Measurements from ENCODE around the gene PFDN4. TPM values are rescaled to one million over a fixed set of nuclear protein-coding genes. Genes with fewer than 3 reads are reported as not detected.

PFDN4 gene
- total and polyA plus RNA-seq, 8 donors: 16.7 to 65.6 (median 47.5) TPM

GRCh38 chr20:54168961-54169862 is 38.7 kb upstream of the PFDN4 start:
- no peak overlapping the region for H3K27ac ChIP-seq
- H3K4me3 ChIP-seq: no peak overlapping the region
- no peaks in the 10 kb centered on the region for H3K9me3 ChIP-seq
- DNase-seq: no peak
- peaks cover 47 to 93% of the 10 kb centered on the region in 2 donors for H3K27me3 ChIP-seq
- intact Hi-C loops (cut with DNase I): no loop called here
- TF ChIP-seq, protein P1, sequence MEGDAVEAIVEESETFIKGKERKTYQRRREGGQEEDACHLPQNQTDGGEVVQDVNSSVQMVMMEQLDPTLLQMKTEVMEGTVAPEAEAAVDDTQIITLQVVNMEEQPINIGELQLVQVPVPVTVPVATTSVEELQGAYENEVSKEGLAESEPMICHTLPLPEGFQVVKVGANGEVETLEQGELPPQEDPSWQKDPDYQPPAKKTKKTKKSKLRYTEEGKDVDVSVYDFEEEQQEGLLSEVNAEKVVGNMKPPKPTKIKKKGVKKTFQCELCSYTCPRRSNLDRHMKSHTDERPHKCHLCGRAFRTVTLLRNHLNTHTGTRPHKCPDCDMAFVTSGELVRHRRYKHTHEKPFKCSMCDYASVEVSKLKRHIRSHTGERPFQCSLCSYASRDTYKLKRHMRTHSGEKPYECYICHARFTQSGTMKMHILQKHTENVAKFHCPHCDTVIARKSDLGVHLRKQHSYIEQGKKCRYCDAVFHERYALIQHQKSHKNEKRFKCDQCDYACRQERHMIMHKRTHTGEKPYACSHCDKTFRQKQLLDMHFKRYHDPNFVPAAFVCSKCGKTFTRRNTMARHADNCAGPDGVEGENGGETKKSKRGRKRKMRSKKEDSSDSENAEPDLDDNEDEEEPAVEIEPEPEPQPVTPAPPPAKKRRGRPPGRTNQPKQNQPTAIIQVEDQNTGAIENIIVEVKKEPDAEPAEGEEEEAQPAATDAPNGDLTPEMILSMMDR (IDR thresholded peaks at IDR 0.05): no peak
- ATAC-seq: no peak
- H3K36me3 ChIP-seq: no peaks in the 10 kb centered on the region
- H3K4me1 ChIP-seq: peaks cover 6 to 17% of the 10 kb centered on the region in 2 donors

DNA sequence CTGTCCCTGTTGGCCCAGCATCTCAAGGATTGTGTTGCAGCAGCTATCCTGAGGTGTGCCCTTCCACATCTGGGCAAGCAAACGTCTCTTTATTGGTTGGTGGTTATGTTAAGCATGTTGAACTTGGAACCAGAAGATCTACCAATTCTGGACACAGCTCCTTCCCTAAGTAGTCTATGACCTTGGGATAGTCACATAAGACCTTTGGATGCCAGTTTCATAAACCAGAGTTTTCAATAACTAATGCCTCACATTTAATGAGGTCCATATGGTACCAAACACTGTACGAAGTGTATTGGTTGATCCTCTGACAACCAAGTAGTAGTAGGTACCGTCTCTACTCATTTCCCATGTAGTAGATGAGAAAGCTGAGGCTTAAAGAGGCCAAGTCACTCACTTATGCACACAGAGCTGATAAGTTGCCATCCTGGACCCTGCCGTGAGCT is 37.8 kb upstream of the PFDN4 start:
- H3K27ac ChIP-seq: no peak overlapping the region
- H3K9me3 ChIP-seq: no peaks in the 10 kb centered on the region
- TF ChIP-seq, protein P1 (IDR thresholded peaks at IDR 0.05): no peak
- no peaks in the 10 kb centered on the region for H3K36me3 ChIP-seq
- H3K27me3 ChIP-seq: peaks cover 55 to 96% of the 10 kb centered on the region in 2 donors
- DNase-seq (no peak), ATAC-seq (no peak)
- H3K4me3 ChIP-seq: no peak overlapping the region
- H3K4me1 ChIP-seq: peaks cover 11 to 25% of the 10 kb centered on the region in 2 donors
- intact Hi-C loops (cut with DNase I): no loop called here

DNA sequence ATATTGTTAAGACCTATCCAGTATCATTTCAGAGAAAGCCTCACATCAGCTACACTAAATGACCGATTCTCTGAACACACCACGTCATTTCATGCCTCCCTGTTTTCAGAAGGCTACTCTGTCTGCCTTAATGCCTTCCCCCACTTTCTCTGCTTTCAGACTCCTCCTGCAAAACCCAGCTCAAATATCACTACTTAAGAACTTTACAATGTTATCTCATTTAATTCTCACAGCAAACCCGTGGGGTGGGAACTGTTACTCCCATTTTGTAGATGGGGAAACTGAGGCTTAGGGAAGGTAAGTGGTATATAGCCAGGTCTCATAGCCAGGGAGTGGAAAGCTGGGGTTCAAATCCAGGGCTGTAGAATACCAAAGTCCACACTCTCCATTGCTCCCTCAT is 36.9 kb upstream of the PFDN4 start:
- intact Hi-C loops (cut with DNase I): no loop called here
- TF ChIP-seq, protein P1 (IDR thresholded peaks at IDR 0.05): no peak

DNA sequence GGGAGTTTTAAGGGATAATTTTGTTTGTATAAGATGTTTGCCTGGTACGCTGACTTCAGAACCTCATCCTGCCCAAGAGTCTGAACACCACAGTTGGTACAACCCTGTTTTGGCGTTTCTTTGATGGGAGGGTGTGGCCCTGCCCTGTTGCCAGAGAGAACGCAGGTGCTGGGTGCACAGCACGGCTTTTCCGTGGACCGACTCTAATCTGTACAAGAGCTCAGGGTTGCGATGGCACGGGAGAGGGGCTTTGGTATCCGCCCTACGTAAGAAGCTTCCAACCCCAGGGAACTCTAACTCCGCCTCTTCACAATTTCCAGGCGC is 35.4 kb upstream of the PFDN4 start:
- H3K4me3 ChIP-seq: no peak overlapping the region
- TF ChIP-seq, protein P1 (IDR thresholded peaks at IDR 0.05): no peak
- H3K27me3 ChIP-seq: peaks cover 60 to 100% of the 10 kb centered on the region in 2 donors
- DNase-seq (no peak), ATAC-seq (no peak)
- no peak overlapping the region for H3K27ac ChIP-seq
- no peaks in the 10 kb centered on the region for H3K9me3 ChIP-seq
- peaks cover 11 to 26% of the 10 kb centered on the region in 2 donors for H3K4me1 ChIP-seq
- intact Hi-C loops (cut with DNase I): no loop called here
- H3K36me3 ChIP-seq: no peaks in the 10 kb centered on the region

More for the DNA sequence above, 36.9 kb upstream of the PFDN4 start:
- Histone ChIP-seq H3K4me1 (peaks cover 11 to 26% of the 10 kb centered on the region in 2 donors), H3K27ac (no peak overlapping the region), H3K4me3 (no peak overlapping the region), H3K9me3 (no peaks in the 10 kb centered on the region), H3K27me3 (peaks cover 60 to 98% of the 10 kb centered on the region in 2 donors), H3K36me3 (no peaks in the 10 kb centered on the region)
- no peak for ATAC-seq
- no peak for DNase-seq

- TF ChIP-seq, protein P1 (IDR thresholded peaks at IDR 0.05): no peak
- no peak overlapping the region for H3K4me3 ChIP-seq
- DNase-seq: no peak
- peaks cover 56 to 100% of the 10 kb centered on the region in 2 donors for H3K27me3 ChIP-seq
- peaks cover 11 to 26% of the 10 kb centered on the region in 2 donors for H3K4me1 ChIP-seq
- H3K9me3 ChIP-seq: no peaks in the 10 kb centered on the region
- H3K36me3 ChIP-seq: no peaks in the 10 kb centered on the region
- peak; percentile 10 for ATAC-seq
- no peak overlapping the region for H3K27ac ChIP-seq
- intact Hi-C loops (cut with DNase I): no loop called here
Measured at GRCh38 chr20:54172856-54173652, 34.8 kb upstream of the PFDN4 start.
